OCI-LY1 (cell line): ENCODE measurements around the gene NGFR.

ENCODE experiments used
- CTCF ChIP-seq: fragments of 200-600 bp; sonication (generic), shearing (Covaris generic); IDR thresholded peaks from 2 replicates; pipeline ENCODE4 v1.5.1; 2017; ENCODE audit warnings: mild to moderate bottlenecking, antibody characterized with exemption, low read length, moderate library complexity, mixed read lengths
- EZH2 ChIP-seq: fragments of 200-600 bp; sonication (generic), shearing (Covaris generic); IDR thresholded peaks from 2 replicates; pipeline ENCODE4 v1.8.0; 2017; ENCODE audit warnings: borderline replicate concordance, mixed run types, mild to moderate bottlenecking, antibody characterized with exemption, low read length, moderate library complexity, mixed read lengths

DNA sequence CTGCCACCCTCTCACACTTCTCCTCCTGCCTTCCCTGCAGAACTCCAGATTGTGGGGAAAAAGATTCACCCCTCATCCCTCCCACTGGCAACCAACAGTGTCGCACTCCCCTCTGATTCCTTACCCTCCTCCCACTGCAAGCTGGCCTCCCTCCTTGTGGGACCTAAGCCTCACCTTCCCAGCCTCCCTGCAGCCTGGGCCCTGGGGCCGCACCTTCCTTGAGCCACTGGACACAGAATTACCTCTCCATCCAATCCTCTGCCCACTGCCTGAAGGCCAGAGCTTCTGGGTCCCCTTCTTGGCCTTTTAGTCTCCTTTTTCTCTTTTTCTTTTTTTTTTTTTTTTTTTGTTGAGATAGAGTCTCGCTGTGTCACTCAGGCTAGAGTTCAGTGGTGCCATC is 33.9 kb downstream of the NGFR start:
- no peak for TF ChIP-seq CTCF
- TF ChIP-seq EZH2: no peak
